GM10266 (cell line): ENCODE measurements around the gene NFIB.

Experiments
- DNase-seq: peaks from one replicate; pipeline ENCODE4 v3.0.0; 2012; ENCODE audit errors: extremely low spot score
- TF ChIP-seq, protein P1 (sequence below): IDR thresholded peaks from 2 replicates; pipeline ENCODE4 v1.5.1; 2012; ENCODE audit warnings: mild to moderate bottlenecking, low read depth; ENCODE audit not compliant: control insufficient read depth, insufficient read depth; ENCODE audit errors: missing control alignments

The NFIB gene

GRCh38 chr9:14310311-14310710 lies 3.6 kb downstream of the NFIB start:
- no peak for DNase-seq
- TF ChIP-seq, protein P1, sequence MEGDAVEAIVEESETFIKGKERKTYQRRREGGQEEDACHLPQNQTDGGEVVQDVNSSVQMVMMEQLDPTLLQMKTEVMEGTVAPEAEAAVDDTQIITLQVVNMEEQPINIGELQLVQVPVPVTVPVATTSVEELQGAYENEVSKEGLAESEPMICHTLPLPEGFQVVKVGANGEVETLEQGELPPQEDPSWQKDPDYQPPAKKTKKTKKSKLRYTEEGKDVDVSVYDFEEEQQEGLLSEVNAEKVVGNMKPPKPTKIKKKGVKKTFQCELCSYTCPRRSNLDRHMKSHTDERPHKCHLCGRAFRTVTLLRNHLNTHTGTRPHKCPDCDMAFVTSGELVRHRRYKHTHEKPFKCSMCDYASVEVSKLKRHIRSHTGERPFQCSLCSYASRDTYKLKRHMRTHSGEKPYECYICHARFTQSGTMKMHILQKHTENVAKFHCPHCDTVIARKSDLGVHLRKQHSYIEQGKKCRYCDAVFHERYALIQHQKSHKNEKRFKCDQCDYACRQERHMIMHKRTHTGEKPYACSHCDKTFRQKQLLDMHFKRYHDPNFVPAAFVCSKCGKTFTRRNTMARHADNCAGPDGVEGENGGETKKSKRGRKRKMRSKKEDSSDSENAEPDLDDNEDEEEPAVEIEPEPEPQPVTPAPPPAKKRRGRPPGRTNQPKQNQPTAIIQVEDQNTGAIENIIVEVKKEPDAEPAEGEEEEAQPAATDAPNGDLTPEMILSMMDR, result no peak

GRCh38 chr9:14309403-14309802 lies 4.5 kb downstream of the NFIB start:
- TF ChIP-seq, protein P1, result no peak

DNA sequence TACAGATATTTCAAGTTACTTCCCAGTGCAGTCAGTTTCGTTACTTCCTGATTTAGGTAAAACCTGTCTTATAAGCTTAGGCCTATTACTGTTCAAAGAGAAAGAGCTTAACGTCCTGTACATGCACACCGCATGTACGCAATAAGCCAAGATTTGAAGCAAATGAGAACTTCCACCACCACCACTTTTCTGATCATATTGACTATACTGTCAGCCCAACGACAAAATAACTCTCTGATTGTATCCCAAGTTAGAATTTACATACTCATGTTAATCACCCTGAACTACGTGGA lies 5.1 kb downstream of the NFIB start:
- TF ChIP-seq, protein P1, result no peak
- DNase-seq, result no peak

More at GRCh38 chr9:14309403-14309802, 4.5 kb downstream of the NFIB start:
- no peak for DNase-seq

GRCh38 chr9:14307989-14308852 lies 5.7 kb downstream of the NFIB start:
- DNase-seq, result no peak

GRCh38 chr9:14306672-14307660 lies 7.0 kb downstream of the NFIB start:
- no peak for DNase-seq
- TF ChIP-seq, protein P1, result no peak

More at GRCh38 chr9:14307989-14308852, 5.7 kb downstream of the NFIB start:
- TF ChIP-seq, protein P1, result no peak

DNA sequence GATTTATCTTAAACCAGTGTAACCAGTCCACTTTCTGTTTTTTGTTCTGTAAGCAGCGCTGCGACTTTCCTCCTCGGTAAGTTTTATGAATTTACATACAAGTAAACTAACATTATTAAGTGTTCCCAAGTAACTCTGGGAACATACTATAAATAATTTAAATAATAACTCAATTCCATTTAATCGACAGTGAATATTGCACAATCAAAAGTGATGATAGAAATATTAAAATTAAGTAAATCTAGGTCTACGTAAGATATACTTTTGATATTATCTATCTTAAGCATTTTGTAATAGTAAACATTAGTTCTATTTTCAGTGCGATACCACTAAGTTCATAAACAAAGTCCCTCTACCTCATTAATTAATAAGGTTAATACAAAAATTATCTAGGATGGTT lies 7.8 kb downstream of the NFIB start:
- TF ChIP-seq, protein P1, result no peak
- no peak for DNase-seq
